Measurements from ENCODE around the gene GPR162. TPM values are rescaled to one million over a fixed set of nuclear protein-coding genes. Genes with fewer than 3 reads are reported as not detected.

Gene GPR162
- total and polyA plus RNA-seq, 10 of the 15 experiments (the other 5 are each of a cell fraction or from before 2014, with no cell fraction given) = not detected

GRCh38 chr12:6867413-6868210 is 46.0 kb downstream of the GPR162 start, which contains the start of gene TPI1 (continued):
- TF ChIP-seq NFIC (IDR thresholded peaks at IDR 0.05; ENCODE audit: low read depth, low read length) (no peak), CHD4 (IDR thresholded peaks at IDR 0.05) (no peak), GATAD2B (conservative IDR thresholded peaks at IDR 0.05; ENCODE audit: low read depth) (no peak; the same call in none of the 2 replicates), RELA (IDR thresholded peaks at IDR 0.05; ENCODE audit: borderline replicate concordance, partially characterized antibody) (no peak), USF1 (IDR thresholded peaks at IDR 0.05; ENCODE audit: borderline replicate concordance, extremely low read length, insufficient read depth, low read depth, low read length) (no peak), WRNIP1 (IDR thresholded peaks at IDR 0.05; ENCODE audit: borderline replicate concordance, low read depth, low read length) (no peak), ATF2 (IDR thresholded peaks at IDR 0.05; ENCODE audit: low read length) (no peak), RB1 (IDR thresholded peaks at IDR 0.05; ENCODE audit: borderline replicate concordance) (peak; percentile 71; the same call in 1 of the 2 replicates), EED (IDR thresholded peaks at IDR 0.05; ENCODE audit: low read depth) (no peak), KDM1A (IDR thresholded peaks at IDR 0.05; ENCODE audit: borderline replicate concordance) (no peak), MTA2 (IDR thresholded peaks at IDR 0.05; ENCODE audit: low read depth) (no peak), MTA3 (IDR thresholded peaks at IDR 0.05; ENCODE audit: borderline replicate concordance, low read length) (no peak), ESRRA (IDR thresholded peaks at IDR 0.05; ENCODE audit: low read length) (no peak; the same call in 1 of the 2 replicates), LARP7 (IDR thresholded peaks at IDR 0.05) (peak; percentile 90), POLR2AphosphoS2 (IDR thresholded peaks at IDR 0.05; ENCODE audit: low read depth, low read length) (peak; percentile 98), DPF2 (IDR thresholded peaks at IDR 0.05) (peak; percentile 60; the same call in 1 of the 2 replicates), MYC (IDR thresholded peaks at IDR 0.05; ENCODE audit: insufficient read depth, insufficient read length, insufficient replicate concordance, low read length, severe bottlenecking) (peak; percentile 84), FOXM1 (IDR thresholded peaks at IDR 0.05; ENCODE audit: low read depth, low read length) (no peak), ZNF687 (IDR thresholded peaks at IDR 0.05) (peak; percentile 73), ZNF384 (IDR thresholded peaks at IDR 0.05; ENCODE audit: borderline replicate concordance, low read depth, low read length) (no peak), HSF1 (IDR thresholded peaks at IDR 0.05; ENCODE audit: low read depth, low read length) (no peak)

Measured in GM12878 (cell line).